ENCODE data around the gene SGCA.

The SGCA gene
- 0 to 0.25 (median 0.06) reads per million in 9 experiments for total RNA-seq

- H3K36me3 Mint-ChIP-seq (ENCODE audit: insufficient read depth) = peaks cover 10% of the 10 kb centered on the region
- no peak for ATAC-seq (replicated peaks)
- H3K27me3 Mint-ChIP-seq = peaks cover 0 to 22% of the 10 kb centered on the region in 2 donors
- DNase-seq = no peak
- H3K4me3 Mint-ChIP-seq = no peak within 1 kb of the TSS
- H3K4me1 Mint-ChIP-seq (ENCODE audit: low read depth in 2 of 2) = peaks cover 18 to 26% of the 10 kb centered on the region in 2 donors
- no peaks in the 10 kb centered on the region for H3K9me3 Mint-ChIP-seq
- H3K27ac Mint-ChIP-seq = no peak within 1 kb of the TSS
These were observed at the start of gene SGCA for GRCh38 chr17:50165867-50166517. TSS of gene SGCA (plus strand) at chr17:50166005. CDS start at chr17:50166041, 36 bp downstream.

GRCh38 chr17:50117202-50118051 is 48.4 kb upstream of the SGCA start:
- ATAC-seq (replicated peaks) (peak; percentile 95), DNase-seq (peak; percentile 48 to 57 (median 52))
- Mint-ChIP-seq H3K4me3 (peak overlapping the region; percentile 65 to 74), H3K27ac (no peak overlapping the region), H3K36me3 (ENCODE audit: insufficient read depth) (peaks cover 6% of the 10 kb centered on the region), H3K9me3 (no peaks in the 10 kb centered on the region), H3K27me3 (peaks cover 57 to 89% of the 10 kb centered on the region in 2 donors), H3K4me1 (ENCODE audit: low read depth in 2 of 2) (peaks cover 11 to 13% of the 10 kb centered on the region in 2 donors)

- H3K27me3 Mint-ChIP-seq = peaks cover 60 to 96% of the 10 kb centered on the region in 2 donors
- no peak overlapping the region for H3K4me3 Mint-ChIP-seq
- no peak overlapping the region for H3K27ac Mint-ChIP-seq
- DNase-seq (no peak), ATAC-seq (replicated peaks) (no peak)
- H3K4me1 Mint-ChIP-seq (ENCODE audit: low read depth in 2 of 2) = peaks cover 11 to 13% of the 10 kb centered on the region in 2 donors
- peaks cover 6% of the 10 kb centered on the region for H3K36me3 Mint-ChIP-seq (ENCODE audit: insufficient read depth)
- H3K9me3 Mint-ChIP-seq = no peaks in the 10 kb centered on the region
These were observed 47.6 kb upstream of the SGCA start for GRCh38 chr17:50118076-50118827.

- H3K27me3 Mint-ChIP-seq = peaks cover 60 to 91% of the 10 kb centered on the region in 2 donors
- no peak overlapping the region for H3K4me3 Mint-ChIP-seq
- ATAC-seq (replicated peaks) = no peak
- peaks cover 11 to 13% of the 10 kb centered on the region in 2 donors for H3K4me1 Mint-ChIP-seq (ENCODE audit: low read depth in 2 of 2)
- no peaks in the 10 kb centered on the region for H3K9me3 Mint-ChIP-seq
- DNase-seq = no peak
- peaks cover 6% of the 10 kb centered on the region for H3K36me3 Mint-ChIP-seq (ENCODE audit: insufficient read depth)
- H3K27ac Mint-ChIP-seq = no peak overlapping the region
These were observed 47.0 kb upstream of the SGCA start for GRCh38 chr17:50118828-50119218.

GRCh38 chr17:50120475-50121253 is 45.1 kb upstream of the SGCA start:
- H3K27me3 Mint-ChIP-seq = peaks cover 53 to 74% of the 10 kb centered on the region in 2 donors
- H3K27ac Mint-ChIP-seq = no peak overlapping the region
- H3K4me1 Mint-ChIP-seq (ENCODE audit: low read depth in 2 of 2) = peaks cover 6 to 8% of the 10 kb centered on the region in 2 donors
- no peaks in the 10 kb centered on the region for H3K9me3 Mint-ChIP-seq
- no peak overlapping the region for H3K4me3 Mint-ChIP-seq
- peaks cover 6% of the 10 kb centered on the region for H3K36me3 Mint-ChIP-seq (ENCODE audit: insufficient read depth)
- DNase-seq (no peak), ATAC-seq (replicated peaks) (no peak)

- DNase-seq (no peak), ATAC-seq (replicated peaks) (no peak)
- no peak overlapping the region for H3K4me3 Mint-ChIP-seq
- no peaks in the 10 kb centered on the region for H3K9me3 Mint-ChIP-seq
- H3K4me1 Mint-ChIP-seq (ENCODE audit: low read depth in 2 of 2) = peaks cover 2 to 3% of the 10 kb centered on the region in 2 donors
- peaks cover 6% of the 10 kb centered on the region for H3K36me3 Mint-ChIP-seq (ENCODE audit: insufficient read depth)
- H3K27me3 Mint-ChIP-seq = peaks cover 45 to 57% of the 10 kb centered on the region in 2 donors
- H3K27ac Mint-ChIP-seq = no peak overlapping the region
These were observed 42.9 kb upstream of the SGCA start for GRCh38 chr17:50122945-50123344.

- H3K27me3 Mint-ChIP-seq = peaks cover 47 to 57% of the 10 kb centered on the region in 2 donors
- no peak overlapping the region for H3K27ac Mint-ChIP-seq
- peaks cover 6 to 8% of the 10 kb centered on the region in 2 donors for H3K4me1 Mint-ChIP-seq (ENCODE audit: low read depth in 2 of 2)
- H3K9me3 Mint-ChIP-seq = no peaks in the 10 kb centered on the region
- H3K36me3 Mint-ChIP-seq (ENCODE audit: insufficient read depth) = peaks cover 3% of the 10 kb centered on the region
- no peak overlapping the region for H3K4me3 Mint-ChIP-seq
- ATAC-seq (replicated peaks) (no peak), DNase-seq (no peak)
These were observed 42.0 kb upstream of the SGCA start for GRCh38 chr17:50123649-50124349.

- no peak for DNase-seq
- no peaks in the 10 kb centered on the region for H3K9me3 Mint-ChIP-seq
- peaks cover 34 to 45% of the 10 kb centered on the region in 2 donors for H3K27me3 Mint-ChIP-seq
- H3K4me3 Mint-ChIP-seq = no peak overlapping the region
- H3K36me3 Mint-ChIP-seq (ENCODE audit: insufficient read depth) = peaks cover 11% of the 10 kb centered on the region
- no peak overlapping the region for H3K27ac Mint-ChIP-seq
- peaks cover 10 to 11% of the 10 kb centered on the region in 2 donors for H3K4me1 Mint-ChIP-seq (ENCODE audit: low read depth in 2 of 2)
- ATAC-seq (replicated peaks) = no peak
These were observed 40.3 kb upstream of the SGCA start for GRCh38 chr17:50125420-50125997.

GRCh38 chr17:50127697-50128361 is 38.0 kb upstream of the SGCA start:
- no peaks in the 10 kb centered on the region for H3K9me3 Mint-ChIP-seq
- DNase-seq (no peak), ATAC-seq (replicated peaks) (no peak)
- H3K27ac Mint-ChIP-seq = no peak overlapping the region
- H3K4me1 Mint-ChIP-seq (ENCODE audit: low read depth in 2 of 2) = peaks cover 22 to 24% of the 10 kb centered on the region in 2 donors
- H3K27me3 Mint-ChIP-seq = peaks cover 14 to 27% of the 10 kb centered on the region in 2 donors
- H3K36me3 Mint-ChIP-seq (ENCODE audit: insufficient read depth) = peaks cover 23% of the 10 kb centered on the region
- H3K4me3 Mint-ChIP-seq = no peak overlapping the region

- Mint-ChIP-seq H3K4me3 (peak overlapping the region; percentile 73 to 81), H3K27ac (peak overlapping the region; percentile 68 to 81), H3K9me3 (no peaks in the 10 kb centered on the region), H3K36me3 (ENCODE audit: insufficient read depth) (peaks cover 24% of the 10 kb centered on the region), H3K4me1 (ENCODE audit: low read depth in 2 of 2) (peaks cover 22 to 24% of the 10 kb centered on the region in 2 donors), H3K27me3 (peaks cover 14 to 24% of the 10 kb centered on the region in 2 donors)
- DNase-seq (no peak), ATAC-seq (replicated peaks) (no peak)
These were observed 37.1 kb upstream of the SGCA start for GRCh38 chr17:50128441-50129352.

GRCh38 chr17:50129353-50129727 is 36.5 kb upstream of the SGCA start:
- peak overlapping the region; percentile 73 to 81 for H3K4me3 Mint-ChIP-seq
- H3K27me3 Mint-ChIP-seq = peaks cover 14 to 24% of the 10 kb centered on the region in 2 donors
- no peak for DNase-seq
- no peaks in the 10 kb centered on the region for H3K9me3 Mint-ChIP-seq
- ATAC-seq (replicated peaks) = peak; percentile 4
- H3K4me1 Mint-ChIP-seq (ENCODE audit: low read depth in 2 of 2) = peaks cover 22 to 24% of the 10 kb centered on the region in 2 donors
- peaks cover 28% of the 10 kb centered on the region for H3K36me3 Mint-ChIP-seq (ENCODE audit: insufficient read depth)
- peak overlapping the region; percentile 62 to 81 for H3K27ac Mint-ChIP-seq
